GM12865 (cell line): ENCODE results near the gene RCCD1.

Experiments
- DNase-seq: peaks from one replicate; pipeline ENCODE4 v3.0.0; 2010; ENCODE audit warnings: low read depth
- H3K4me3 ChIP-seq: 2 replicates; pipeline ENCODE4 v1.5.1; 2011; ENCODE audit warnings: mild to moderate bottlenecking, low read depth, low read length, control low read depth
- TF ChIP-seq, protein P1 (sequence below): IDR thresholded peaks from 2 replicates; pipeline ENCODE4 v1.5.1; 2011; ENCODE audit warnings: low read length, control low read depth, low read depth, inconsistent platforms; ENCODE audit not compliant: insufficient read depth; ENCODE audit errors: missing control alignments

RCCD1 gene

GRCh38 chr15:90953947-90954711 lies 555 bp upstream of the RCCD1 start:
- TF ChIP-seq, protein P1, sequence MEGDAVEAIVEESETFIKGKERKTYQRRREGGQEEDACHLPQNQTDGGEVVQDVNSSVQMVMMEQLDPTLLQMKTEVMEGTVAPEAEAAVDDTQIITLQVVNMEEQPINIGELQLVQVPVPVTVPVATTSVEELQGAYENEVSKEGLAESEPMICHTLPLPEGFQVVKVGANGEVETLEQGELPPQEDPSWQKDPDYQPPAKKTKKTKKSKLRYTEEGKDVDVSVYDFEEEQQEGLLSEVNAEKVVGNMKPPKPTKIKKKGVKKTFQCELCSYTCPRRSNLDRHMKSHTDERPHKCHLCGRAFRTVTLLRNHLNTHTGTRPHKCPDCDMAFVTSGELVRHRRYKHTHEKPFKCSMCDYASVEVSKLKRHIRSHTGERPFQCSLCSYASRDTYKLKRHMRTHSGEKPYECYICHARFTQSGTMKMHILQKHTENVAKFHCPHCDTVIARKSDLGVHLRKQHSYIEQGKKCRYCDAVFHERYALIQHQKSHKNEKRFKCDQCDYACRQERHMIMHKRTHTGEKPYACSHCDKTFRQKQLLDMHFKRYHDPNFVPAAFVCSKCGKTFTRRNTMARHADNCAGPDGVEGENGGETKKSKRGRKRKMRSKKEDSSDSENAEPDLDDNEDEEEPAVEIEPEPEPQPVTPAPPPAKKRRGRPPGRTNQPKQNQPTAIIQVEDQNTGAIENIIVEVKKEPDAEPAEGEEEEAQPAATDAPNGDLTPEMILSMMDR: no peak
- peak overlapping the region; percentile 79 for H3K4me3 ChIP-seq
- no peak for DNase-seq

DNA sequence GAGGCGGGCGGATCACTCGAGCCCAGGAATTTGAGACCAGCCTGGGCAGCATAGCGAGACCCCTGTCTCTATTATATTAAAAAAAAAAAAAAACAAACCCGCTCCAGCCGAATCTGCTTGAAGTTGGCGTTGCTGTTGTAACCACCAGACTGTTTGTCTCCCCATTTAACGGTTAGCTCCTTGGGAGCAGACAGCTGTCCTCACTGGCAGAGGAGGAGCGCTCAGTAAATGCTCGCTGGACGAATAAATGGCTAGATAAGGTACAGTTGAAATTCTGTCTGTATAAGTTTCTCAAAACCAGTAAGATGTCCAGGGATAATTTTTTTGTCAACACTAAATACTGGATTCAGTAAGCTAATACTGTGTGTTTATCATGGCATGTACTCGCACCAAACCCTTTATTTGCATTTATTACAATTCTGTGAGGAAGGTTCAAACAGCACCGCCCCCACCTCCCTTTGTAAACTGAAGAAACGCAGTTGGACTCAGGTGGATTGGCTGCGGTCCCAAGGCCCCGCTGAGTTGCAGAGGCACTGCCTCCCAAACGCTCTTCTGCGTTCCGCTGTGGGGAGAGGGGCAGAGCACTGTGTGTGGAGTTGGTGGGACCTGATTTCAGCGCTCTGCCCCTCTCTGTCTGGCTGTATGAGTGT lies 1.1 kb downstream of the RCCD1 start:
- peak overlapping the region; percentile 79 for H3K4me3 ChIP-seq
- peak; percentile 58 for DNase-seq
- TF ChIP-seq, protein P1: no peak

- peak; percentile 86 for DNase-seq
- peak overlapping the region; percentile 79 for H3K4me3 ChIP-seq
- TF ChIP-seq, protein P1: peak; percentile 95
Observed at GRCh38 chr15:90956274-90957030, 1.8 kb downstream of the RCCD1 start.

- peak overlapping the region; percentile 79 for H3K4me3 ChIP-seq
- no peak for DNase-seq
- TF ChIP-seq, protein P1: no peak
Observed at GRCh38 chr15:90957031-90957790, 2.5 kb downstream of the RCCD1 start.

GRCh38 chr15:90957791-90958190 lies 3.1 kb downstream of the RCCD1 start:
- H3K4me3 ChIP-seq: no peak overlapping the region
- no peak for DNase-seq
- TF ChIP-seq, protein P1: no peak

GRCh38 chr15:90959028-90959595 lies 4.4 kb downstream of the RCCD1 start:
- DNase-seq: no peak
- no peak overlapping the region for H3K4me3 ChIP-seq
- TF ChIP-seq, protein P1: no peak
